ENCODE measurements around the gene TMPRSS9. TPM values are rescaled to one million over a fixed set of nuclear protein-coding genes. Genes with fewer than 3 reads are reported as not detected.

The TMPRSS9 gene
- total and polyA plus RNA-seq, 12 donors, result 0.32 to 1.7 (median 1.1) TPM

DNA sequence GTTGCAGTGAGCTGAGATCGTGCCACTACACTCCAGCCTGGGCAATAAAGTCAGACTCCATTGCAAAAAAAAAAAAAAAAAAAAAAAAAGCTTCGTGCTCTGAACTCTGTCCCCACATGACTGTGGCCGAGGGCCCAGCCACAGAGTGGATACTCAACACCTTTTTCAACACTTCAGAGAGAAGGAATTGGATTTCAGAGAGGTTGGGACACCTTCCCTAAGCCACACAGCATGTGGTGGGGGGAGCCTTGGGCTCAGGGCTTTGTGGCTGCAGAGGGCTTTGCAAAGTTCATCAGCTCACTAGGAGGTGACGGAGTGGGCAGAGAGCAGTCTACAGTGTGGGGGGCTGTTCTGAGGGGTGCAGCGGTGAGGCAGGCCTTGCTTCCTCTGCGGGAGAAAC is 41.1 kb upstream of the TMPRSS9 start:
- Histone ChIP-seq H3K4me3 (no peak overlapping the region), H3K9me3 (replicated peaks in 1 of 3) (no peaks in the 10 kb centered on the region), H3K36me3 (replicated peaks in 1 of 2) (peaks cover 0 to 14% of the 10 kb centered on the region in 2 donors), H3K4me1 (replicated peaks in 1 of 2) (no peaks in the 10 kb centered on the region), H3K27ac (no peak overlapping the region), H3K27me3 (no peaks in the 10 kb centered on the region)
- TF ChIP-seq, protein P1, sequence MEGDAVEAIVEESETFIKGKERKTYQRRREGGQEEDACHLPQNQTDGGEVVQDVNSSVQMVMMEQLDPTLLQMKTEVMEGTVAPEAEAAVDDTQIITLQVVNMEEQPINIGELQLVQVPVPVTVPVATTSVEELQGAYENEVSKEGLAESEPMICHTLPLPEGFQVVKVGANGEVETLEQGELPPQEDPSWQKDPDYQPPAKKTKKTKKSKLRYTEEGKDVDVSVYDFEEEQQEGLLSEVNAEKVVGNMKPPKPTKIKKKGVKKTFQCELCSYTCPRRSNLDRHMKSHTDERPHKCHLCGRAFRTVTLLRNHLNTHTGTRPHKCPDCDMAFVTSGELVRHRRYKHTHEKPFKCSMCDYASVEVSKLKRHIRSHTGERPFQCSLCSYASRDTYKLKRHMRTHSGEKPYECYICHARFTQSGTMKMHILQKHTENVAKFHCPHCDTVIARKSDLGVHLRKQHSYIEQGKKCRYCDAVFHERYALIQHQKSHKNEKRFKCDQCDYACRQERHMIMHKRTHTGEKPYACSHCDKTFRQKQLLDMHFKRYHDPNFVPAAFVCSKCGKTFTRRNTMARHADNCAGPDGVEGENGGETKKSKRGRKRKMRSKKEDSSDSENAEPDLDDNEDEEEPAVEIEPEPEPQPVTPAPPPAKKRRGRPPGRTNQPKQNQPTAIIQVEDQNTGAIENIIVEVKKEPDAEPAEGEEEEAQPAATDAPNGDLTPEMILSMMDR (IDR thresholded peaks at IDR 0.05), result no peak
- TF ChIP-seq POLR2A (IDR thresholded peaks at IDR 0.05), result no peak
- DNase-seq, result no peak
- WGBS, 4 donors, result 76 to 93% (median 86%) methylated on average over 6 of the region's 6 CpGs
- intact Hi-C loops (cut with DNase I), result loop anchor here in 1 of 2 donors (10.0 kb wide), 1 partner anchor 84 kb away; the partner anchor contains the start of genes PLEKHJ1 and SF3A2

DNA sequence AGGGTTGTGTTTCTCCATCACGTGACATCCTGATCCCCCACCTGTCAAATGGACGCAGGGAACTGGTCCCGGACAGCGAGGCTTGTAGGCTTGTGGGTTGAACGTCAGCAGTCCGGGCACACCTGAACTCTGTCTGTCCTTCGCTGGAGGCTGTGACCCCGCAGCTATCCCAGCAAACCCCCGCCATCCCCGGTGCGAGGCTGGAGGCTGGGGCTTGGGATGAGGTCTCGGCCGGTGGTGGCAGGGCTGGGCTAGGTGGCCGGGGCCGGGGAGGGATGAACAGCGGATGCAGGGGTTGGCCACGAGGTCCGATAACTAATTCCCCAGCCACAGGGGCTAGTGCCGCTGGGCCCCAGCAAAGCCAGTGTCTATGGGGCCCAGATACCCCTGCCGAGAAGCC is 40.5 kb upstream of the TMPRSS9 start:
- no peak for DNase-seq
- intact Hi-C loops (cut with DNase I), result loop anchor here in 1 of 2 donors (10.0 kb wide), 1 partner anchor 85 kb away; the partner anchor contains the start of genes PLEKHJ1 and SF3A2
- H3K27me3 ChIP-seq, result no peaks in the 10 kb centered on the region
- H3K4me1 ChIP-seq (replicated peaks in 1 of 2), result no peaks in the 10 kb centered on the region
- WGBS, 4 donors, result 92 to 100% (median 94%) methylated on average over 7 to 20 of the region's 20 CpGs
- peaks cover 0 to 20% of the 10 kb centered on the region in 2 donors for H3K36me3 ChIP-seq (replicated peaks in 1 of 2)
- no peaks in the 10 kb centered on the region for H3K9me3 ChIP-seq (replicated peaks in 1 of 3)
- H3K4me3 ChIP-seq, result no peak overlapping the region
- H3K27ac ChIP-seq, result no peak overlapping the region
- TF ChIP-seq, protein P1 (IDR thresholded peaks at IDR 0.05), result no peak
- no peak for TF ChIP-seq POLR2A (IDR thresholded peaks at IDR 0.05)

DNA sequence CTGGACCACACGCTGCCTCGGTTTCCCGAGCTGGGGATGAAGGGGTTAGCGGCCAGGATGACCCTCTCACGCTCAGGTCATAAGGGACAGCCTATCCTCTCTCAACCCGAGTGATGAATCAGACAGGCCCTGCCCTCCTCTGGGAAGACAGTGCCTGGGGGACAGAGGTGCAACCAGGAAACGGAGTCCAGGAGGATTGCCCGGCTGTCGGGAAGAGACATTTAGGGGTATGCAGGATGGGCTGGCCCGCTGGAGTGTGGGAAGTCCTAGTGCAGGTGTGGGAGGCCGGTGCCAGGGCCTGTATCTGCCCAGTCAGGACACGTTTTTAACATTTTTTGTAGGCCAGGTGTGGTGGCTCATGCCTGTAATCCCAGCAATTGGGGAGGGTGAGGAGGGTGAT is 40.0 kb upstream of the TMPRSS9 start:
- Histone ChIP-seq H3K27me3 (no peaks in the 10 kb centered on the region), H3K9me3 (replicated peaks in 1 of 3) (no peaks in the 10 kb centered on the region), H3K4me3 (no peak overlapping the region), H3K27ac (no peak overlapping the region), H3K4me1 (replicated peaks in 1 of 2) (no peaks in the 10 kb centered on the region), H3K36me3 (replicated peaks in 1 of 2) (peaks cover 0 to 24% of the 10 kb centered on the region in 2 donors)
- intact Hi-C loops (cut with DNase I), result no loop called here
- DNase-seq, result no peak
- TF ChIP-seq, protein P1 (IDR thresholded peaks at IDR 0.05), result no peak
- TF ChIP-seq POLR2A (IDR thresholded peaks at IDR 0.05), result no peak
- WGBS, 4 donors, result 80 to 85% (median 82%) methylated on average over 9 to 12 of the region's 12 CpGs

DNA sequence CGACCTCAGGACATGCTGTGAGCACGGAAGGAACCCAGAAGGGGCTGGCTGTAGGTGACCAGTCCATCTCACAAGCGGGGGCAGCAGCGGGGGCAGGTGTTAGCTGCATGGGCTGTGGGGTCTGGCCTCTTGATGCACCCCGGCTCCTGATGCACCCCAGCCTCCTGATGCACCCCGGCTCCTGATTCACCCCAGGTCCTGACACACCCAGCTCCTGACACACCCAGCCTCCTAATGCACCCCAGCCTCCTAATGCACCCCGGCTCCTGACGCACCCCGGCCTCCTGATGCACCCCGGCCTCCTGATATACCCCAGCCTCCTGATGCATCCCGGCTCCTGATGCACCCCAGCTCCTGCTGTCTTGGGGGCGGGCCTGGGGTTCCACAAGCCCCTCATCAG is 39.1 kb upstream of the TMPRSS9 start:
- Histone ChIP-seq H3K27ac (no peak overlapping the region), H3K4me3 (no peak overlapping the region), H3K27me3 (no peaks in the 10 kb centered on the region), H3K9me3 (replicated peaks in 1 of 3) (no peaks in the 10 kb centered on the region), H3K36me3 (replicated peaks in 1 of 2) (peaks cover 0 to 29% of the 10 kb centered on the region in 2 donors), H3K4me1 (replicated peaks in 1 of 2) (no peaks in the 10 kb centered on the region)
- no peak for TF ChIP-seq POLR2A (IDR thresholded peaks at IDR 0.05)
- TF ChIP-seq, protein P1 (IDR thresholded peaks at IDR 0.05), result no peak
- WGBS, 4 donors, result 90 to 98% (median 94%) methylated on average over 8 to 12 of the region's 12 CpGs
- DNase-seq, result no peak
- intact Hi-C loops (cut with DNase I), result no loop called here

All from adrenal gland (tissue), 12 donors.